Heart right ventricle (tissue), 16 donors: ENCODE measurements around the gene C1QTNF9B. TPM values are rescaled to one million over a fixed set of nuclear protein-coding genes. Genes with fewer than 3 reads are reported as not detected.

Source experiments
- ATAC-seq, 8 donors: fragments of 200-7000 bp; cut with Tn5 transposase; one replicate each; pipeline ENCODE4 v1.9.1; 2020; ENCODE audit warnings: mild to moderate bottlenecking in 8 of 8, moderate library complexity in 8 of 8, moderate number of reproducible peaks in 1 of 8
- DNase-seq, 2 donors: peaks; one replicate each; pipeline ENCODE4 v3.0.0-alpha.2; 2020
- H3K27ac ChIP-seq, 10 donors: fragments of 200-600 bp; sonication (generic) in 2 of 10; one replicate each; pipeline versions ENCODE4 v1.5.0 to v1.8.0; 2020 to 2022; ENCODE audit warnings: mild to moderate bottlenecking in 3 of 10
- H3K27me3 ChIP-seq, 7 donors: fragments of 200-600 bp; one replicate each; pipeline ENCODE4 v1.8.0; 2021 to 2022; ENCODE audit warnings: mild to moderate bottlenecking in 2 of 7
- H3K36me3 ChIP-seq, 9 donors: fragments of 200-600 bp; sonication (generic) in 1 of 9; one replicate each; pipeline versions ENCODE4 v1.5.0 to v1.8.0; 2020 to 2022; ENCODE audit warnings: mild to moderate bottlenecking in 2 of 9
- H3K4me1 ChIP-seq, 9 donors: fragments of 200-600 bp; sonication (generic) in 1 of 9; one replicate each; pipeline versions ENCODE4 v1.5.0 to v1.8.0; 2020 to 2022; ENCODE audit warnings: mild to moderate bottlenecking in 4 of 9
- H3K4me3 ChIP-seq, 10 donors: fragments of 200-600 bp; sonication (generic) in 2 of 10; one replicate each; pipeline versions ENCODE4 v1.5.0 to v1.8.0; 2020 to 2022; ENCODE audit warnings: mild to moderate bottlenecking in 7 of 10, moderate library complexity in 2 of 10
- H3K9me3 ChIP-seq, 11 donors: fragments of 200-600 bp in 10 of 11; sonication (generic) in 2 of 11; one replicate each; pipeline versions ENCODE4 v1.5.0 to v1.8.0; 2013 to 2022; ENCODE audit warnings: mild to moderate bottlenecking in 2 of 11, control low read depth in 1 of 11, moderate library complexity in 1 of 11
- CTCF ChIP-seq, 9 donors: fragments of 200-600 bp; sonication (generic) in 2 of 9; IDR thresholded peaks; one replicate each; pipeline versions ENCODE4 v1.5.0 to v1.8.0; 2021 to 2022; ENCODE audit warnings: antibody characterized with exemption in 9 of 9, mild to moderate bottlenecking in 5 of 9, moderate library complexity in 1 of 9
- WGBS, 2 donors: extraction: QIAGEN DNeasy Blood & Tissue Kit; methylation state at CpG; one replicate each; pipeline ENCODE4 v1.1.7; 2013; ENCODE audit warnings: inconsistent platforms in 1 of 2; 5-methylcytosine and 5-hydroxymethylcytosine counted together
- intact Hi-C, 10 donors: fragments of 100-400 bp; cut with DNase I; formaldehyde crosslinking; loops; one replicate each; pipeline versions ENCODE4 v1.11.1 to v1.14.2; 2022
- polyA plus RNA-seq, 2 donors: library from polyadenylated mRNA; stranded (reverse); fragments of 200-250 nt; gene quantifications; one replicate each; pipeline ENCODE4 v1.2.3, GENCODE V29; 2013
- total RNA-seq, 10 donors: library from RNA; stranded (reverse); fragmentation: NEBNext Ultra II Directional in 3 of 10; extraction: Animal tissue kit (Norgen Biotek cat#: 25700) in 3 of 10; gene quantifications; one replicate each; pipeline versions ENCODE4 v1.2.1 to v1.2.4, GENCODE V29; 2021 to 2023
- donor health status: Arrhythmogenic right ventricular cardiomyopathy.
- donor health status: ischemic (EF 13 %, LVEDD 7.1; RV severe dilation, severe dysfunction).
- donor health status: healthy with polysubstance abuse.
- donor health status: DM: no; HTN: yes; CAD: no.
- donor health status: DM: no; HTN: no; CAD: no.
- donor health status: ischemic (EF 25% LVEDD 6.9; RV normal size, moderate dysfunction).
- donor health status: ischemic (EF 25% LVEDD 5.7; RV mildly dilated, moderate dysfunction).
- donor health status: healthy.
- donor health status: DM: yes; HTN: yes; CAD: no.
- donor health status: Ischemic cardiomyopathy.
- donor health status: ischemic (EF 35%, LVEDD 5.7; RV mildly dilated, moderate dysfunction).
- donor health status: nonischemic (EF 11% LVEDD 7.7; RV severe dilation, severe dysfunction).
- donor health status: DM: yes; HTN: yes; CAD: no.
- donor health status: PGD.
- donor health status: ischemic (EF 29% LVEDD 5.4; RV normal size, mild dysfunction).
- donor health status: nonischemic (EF 23%, LVEDD 6.1; RV moderate dilation, normal function).

C1QTNF9B gene
- total and polyA plus RNA-seq, 12 donors: 0.44 to 3.1 (median 1.4) TPM; not detected in 2

- peaks cover 0 to 24% (median 0%) of the 10 kb centered on the region in 9 donors for H3K36me3 ChIP-seq
- H3K27ac ChIP-seq: no peak overlapping the region
- intact Hi-C loops: no loop called here
- H3K4me3 ChIP-seq: no peak overlapping the region
- H3K27me3 ChIP-seq: no peaks in the 10 kb centered on the region
- DNase-seq (no peak), ATAC-seq (no peak)
- WGBS, 2 donors: 72 to 75% methylated on average over 2 of the region's 2 CpGs
- H3K9me3 ChIP-seq: no peaks in the 10 kb centered on the region
- no peak for TF ChIP-seq CTCF (IDR thresholded peaks at IDR 0.05)
- peaks cover 0 to 7% (median 0%) of the 10 kb centered on the region in 9 donors for H3K4me1 ChIP-seq
Measured at GRCh38 chr13:23851106-23851505, 46.2 kb downstream of the C1QTNF9B start.

- no peak for ATAC-seq
- Histone ChIP-seq H3K9me3 (no peaks in the 10 kb centered on the region), H3K27me3 (no peaks in the 10 kb centered on the region), H3K36me3 (peaks cover 0 to 17% (median 0%) of the 10 kb centered on the region in 9 donors), H3K4me3 (no peak overlapping the region), H3K4me1 (peaks cover 0 to 7% (median 0%) of the 10 kb centered on the region in 9 donors), H3K27ac (no peak overlapping the region)
- no peak for TF ChIP-seq CTCF (IDR thresholded peaks at IDR 0.05)
- 55 to 61% methylated on average over 1 of the region's 1 CpG for WGBS, 2 donors
- intact Hi-C loops: no loop called here
- no peak for DNase-seq
Measured at GRCh38 chr13:23850134-23850533, 47.2 kb downstream of the C1QTNF9B start.

- WGBS, 2 donors: 99 to 100% methylated on average over 2 of the region's 2 CpGs
- ATAC-seq (no peak), DNase-seq (no peak)
- intact Hi-C loops: no loop called here
- H3K4me3 ChIP-seq: no peak overlapping the region
- no peaks in the 10 kb centered on the region for H3K27me3 ChIP-seq
- no peaks in the 10 kb centered on the region for H3K9me3 ChIP-seq
- TF ChIP-seq CTCF (IDR thresholded peaks at IDR 0.05): no peak
- peaks cover 0 to 16% (median 0%) of the 10 kb centered on the region in 9 donors for H3K36me3 ChIP-seq
- H3K4me1 ChIP-seq: peaks cover 0 to 7% (median 0%) of the 10 kb centered on the region in 9 donors
- no peak overlapping the region for H3K27ac ChIP-seq
Measured at GRCh38 chr13:23849670-23850069, 47.6 kb downstream of the C1QTNF9B start.

GRCh38 chr13:23848646-23849141, 48.6 kb downstream of the C1QTNF9B start:
- Histone ChIP-seq H3K27ac (no peak overlapping the region), H3K36me3 (peaks cover 0 to 12% (median 0%) of the 10 kb centered on the region in 9 donors), H3K27me3 (no peaks in the 10 kb centered on the region), H3K4me3 (no peak overlapping the region), H3K4me1 (peaks cover 0 to 7% (median 0%) of the 10 kb centered on the region in 9 donors), H3K9me3 (no peaks in the 10 kb centered on the region)
- intact Hi-C loops: no loop called here
- ATAC-seq (peak in 4 of 8 donors; percentile 29 to 61 (median 44)), DNase-seq (no peak)
- no peak for TF ChIP-seq CTCF (IDR thresholded peaks at IDR 0.05)
- 72 to 78% methylated on average over 8 of the region's 8 CpGs for WGBS, 2 donors
